Urothelium cell line (cell line): ENCODE results near the gene SLN.

ENCODE experiments used
- DNase-seq: peaks from one replicate; pipeline ENCODE4 v3.0.0; 2011; ENCODE audit warnings: low spot score, mixed read lengths
- FAIRE-seq: peaks from 2 replicates; lab custom pipeline; 2011; peaks lifted over from hg19 to GRCh38; lab: Jason Lieb, UNC

SLN gene

GRCh38 chr11:107688322-107688918, 23.4 kb downstream of the SLN start:
- DNase-seq = no peak
- no peak for FAIRE-seq

GRCh38 chr11:107683807-107684206, 28.0 kb downstream of the SLN start:
- FAIRE-seq (no peak), DNase-seq (no peak)

GRCh38 chr11:107683061-107683460, 28.8 kb downstream of the SLN start:
- FAIRE-seq (no peak), DNase-seq (no peak)

- FAIRE-seq (no peak), DNase-seq (no peak)
Measured at GRCh38 chr11:107682572-107682971, 29.3 kb downstream of the SLN start.

GRCh38 chr11:107682171-107682570, 29.7 kb downstream of the SLN start:
- FAIRE-seq (no peak), DNase-seq (no peak)

GRCh38 chr11:107679255-107680024, 32.4 kb downstream of the SLN start:
- DNase-seq = no peak
- no peak for FAIRE-seq

- DNase-seq (no peak), FAIRE-seq (no peak)
Measured at GRCh38 chr11:107678632-107678971, 33.3 kb downstream of the SLN start.

- no peak for DNase-seq
- no peak for FAIRE-seq
Measured at GRCh38 chr11:107677924-107678631, 33.8 kb downstream of the SLN start.

GRCh38 chr11:107676336-107677057, 35.4 kb downstream of the SLN start:
- FAIRE-seq = no peak
- DNase-seq = no peak

GRCh38 chr11:107675902-107676301, 36.0 kb downstream of the SLN start:
- no peak for FAIRE-seq
- DNase-seq = no peak

- no peak for FAIRE-seq
Measured at GRCh38 chr11:107669893-107670601, 41.8 kb downstream of the SLN start.

GRCh38 chr11:107669191-107669740, 42.6 kb downstream of the SLN start:
- FAIRE-seq (no peak), DNase-seq (no peak)

More at GRCh38 chr11:107669893-107670601, 41.8 kb downstream of the SLN start:
- DNase-seq = no peak

- DNase-seq = no peak
- FAIRE-seq = peak; percentile 62
Measured at GRCh38 chr11:107666911-107667613, 44.8 kb downstream of the SLN start.

GRCh38 chr11:107665018-107665417, 46.8 kb downstream of the SLN start:
- peak; percentile 47 for DNase-seq
- peak; percentile 77 for FAIRE-seq

- DNase-seq = peak; percentile 21
- FAIRE-seq = no peak
Measured at GRCh38 chr11:107661656-107662055, 50.2 kb downstream of the SLN start.

GRCh38 chr11:107660066-107660465, 51.8 kb downstream of the SLN start:
- DNase-seq (no peak), FAIRE-seq (no peak)

GRCh38 chr11:107659310-107659709, 52.5 kb downstream of the SLN start:
- DNase-seq (no peak), FAIRE-seq (no peak)
